A673 (cell line): ENCODE measurements around the gene NDUFS7. TPM values are rescaled to one million over a fixed set of nuclear protein-coding genes. Genes with fewer than 3 reads are reported as not detected.

Source experiments
- BruUV-seq: library from RNA; stranded (reverse); fragments of 400-500 nt; replicated peaks from 2 replicates; lab custom pipeline; 2021; lab: Mats Ljungman, UMichigan
- CTCF ChIA-PET: fragments of 300-600 bp; sonication (Branson Sonifier 250); formaldehyde crosslinking; loops from one replicate; lab custom pipeline; 2022; ENCODE audit warnings: antibody characterized with exemption; lab: Charles Lee
- POLR2A ChIA-PET: fragments of 300-600 bp; sonication (Branson Sonifier 250); formaldehyde crosslinking; loops from one replicate; lab custom pipeline; 2022; ENCODE audit warnings: antibody characterized with exemption; ENCODE audit not compliant: low non-redundant PET; lab: Charles Lee
- DNase-seq: peaks from one replicate; pipeline ENCODE4 v3.0.0-alpha.2; 2015; ENCODE audit warnings: low spot score
- H3K27ac ChIP-seq: fragments of 200-600 bp; sonication (generic); 2 replicates; pipeline ENCODE4 v1.5.1; 2016; ENCODE audit warnings: mixed run types, low read depth, mild to moderate bottlenecking, mixed read lengths, antibody characterized with exemption, low read length; ENCODE audit not compliant: poor library complexity, severe bottlenecking
- H3K27me3 ChIP-seq: fragments of 200-600 bp; sonication (generic); replicated peaks from 2 replicates; pipeline ENCODE4 v1.6.1; 2017; ENCODE audit warnings: mixed run types, low read depth, mild to moderate bottlenecking, mixed read lengths, antibody characterized with exemption, low read length; ENCODE audit not compliant: insufficient read depth, poor library complexity
- H3K36me3 ChIP-seq: fragments of 200-600 bp; sonication (generic); 2 replicates; pipeline ENCODE4 v1.6.1; 2016; ENCODE audit warnings: mixed run types, mild to moderate bottlenecking, mixed read lengths, antibody characterized with exemption, low read length; ENCODE audit not compliant: insufficient read depth, poor library complexity, severe bottlenecking
- H3K4me1 ChIP-seq: fragments of 200-600 bp; sonication (generic); 2 replicates; pipeline ENCODE4 v1.6.1; 2017; ENCODE audit warnings: mixed run types, mild to moderate bottlenecking, mixed read lengths, antibody characterized with exemption, low read length; ENCODE audit not compliant: insufficient read depth, poor library complexity, severe bottlenecking
- H3K4me3 ChIP-seq: fragments of 200-600 bp; sonication (generic); 2 replicates; pipeline ENCODE4 v1.5.1; 2016; ENCODE audit warnings: low read depth, mixed run types, mild to moderate bottlenecking, mixed read lengths, low read length; ENCODE audit not compliant: poor library complexity, severe bottlenecking
- H3K9me3 ChIP-seq: fragments of 200-600 bp; sonication (generic); 2 replicates; pipeline ENCODE4 v1.6.1; 2016; ENCODE audit warnings: mixed run types, low read depth, mild to moderate bottlenecking, mixed read lengths, antibody characterized with exemption, low read length; ENCODE audit not compliant: poor library complexity, severe bottlenecking
- CTCF ChIP-seq: fragments of 300-800, 200-600 bp; sonication (generic); conservative IDR thresholded peaks from 2 replicates; pipeline ENCODE4 v1.5.1; 2017; ENCODE audit warnings: low read depth, mild to moderate bottlenecking, antibody characterized with exemption, low read length, moderate library complexity, mixed read lengths
- EZH2 ChIP-seq: fragments of 200-600 bp; sonication (generic); IDR thresholded peaks from 2 replicates; pipeline ENCODE4 v1.6.1; 2017; ENCODE audit warnings: borderline replicate concordance, low read depth, mild to moderate bottlenecking, mixed read lengths, antibody characterized with exemption, low read length; ENCODE audit not compliant: poor library complexity, severe bottlenecking
- intact Hi-C: fragments of 100-400 bp; cut with micrococcal nuclease; formaldehyde crosslinking; loops from one replicate; pipeline ENCODE4 v1.10.0; 2022; ENCODE audit not compliant: unreplicated experiment
- total RNA-seq: library from RNA; stranded (reverse); gene quantifications from 2 replicates; pipeline ENCODE4 v1.2.3, GENCODE V29; 2021

The NDUFS7 gene
- total RNA-seq, 1 experiment from 2014 or later = 101 TPM

DNA sequence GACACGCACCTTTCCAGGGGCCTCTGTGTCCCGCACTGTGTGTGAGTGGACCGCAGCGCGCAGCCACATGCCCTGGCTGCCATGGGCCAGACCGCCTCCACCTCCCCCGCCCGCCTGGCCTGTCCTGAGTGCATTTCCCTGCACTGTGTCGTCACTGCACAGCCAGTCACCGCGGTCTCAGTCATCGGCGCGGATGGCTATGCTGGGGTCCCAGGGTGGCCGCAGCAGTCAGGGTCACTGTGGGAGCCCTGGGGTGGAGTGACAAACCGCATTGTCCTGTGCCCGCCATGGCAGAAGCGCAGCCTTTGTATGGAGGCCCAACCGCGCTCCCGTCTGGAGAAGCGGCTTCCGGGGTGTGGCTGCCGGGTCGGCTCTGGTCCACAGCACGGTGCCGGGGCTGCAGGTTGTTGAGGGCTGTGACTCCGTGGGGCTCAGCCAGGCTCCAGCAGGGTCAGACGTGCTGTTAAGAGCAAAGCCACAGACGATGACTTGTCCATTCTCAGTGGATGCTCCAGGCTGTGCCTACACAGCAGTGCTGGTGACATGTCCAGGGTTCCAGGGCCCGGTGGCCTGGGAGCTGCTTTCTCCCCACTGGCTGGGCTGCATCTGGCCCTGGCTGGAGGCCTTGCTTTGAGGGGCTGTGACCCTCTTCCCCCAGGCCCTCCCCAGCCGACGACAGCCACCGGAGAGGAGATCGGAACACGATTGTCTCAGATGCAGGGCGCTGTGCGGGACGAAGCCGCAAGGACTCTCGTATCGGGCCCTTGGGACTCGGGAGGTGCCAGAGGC is 6.3 kb upstream of the NDUFS7 start:
- POLR2A ChIA-PET = no interaction called here
- H3K9me3 ChIP-seq = no peaks in the 10 kb centered on the region
- no peak overlapping the region for H3K4me3 ChIP-seq
- intact Hi-C loops = no loop called here
- DNase-seq = no peak
- H3K27ac ChIP-seq = no peak overlapping the region
- no TSS peak for BruUV-seq
- no peak for TF ChIP-seq EZH2
- no peak for TF ChIP-seq CTCF
- H3K36me3 ChIP-seq = peaks cover 18% of the 10 kb centered on the region
- peaks cover 5% of the 10 kb centered on the region for H3K4me1 ChIP-seq
- no peaks in the 10 kb centered on the region for H3K27me3 ChIP-seq
- CTCF ChIA-PET = no interaction called here

GRCh38 chr19:1377965-1378785 is 5.5 kb upstream of the NDUFS7 start:
- intact Hi-C loops = no loop called here
- no peak for TF ChIP-seq EZH2
- TF ChIP-seq CTCF = no peak
- DNase-seq = no peak
- CTCF ChIA-PET = no interaction called here
- peaks cover 3% of the 10 kb centered on the region for H3K4me1 ChIP-seq
- no peaks in the 10 kb centered on the region for H3K9me3 ChIP-seq
- no peaks in the 10 kb centered on the region for H3K27me3 ChIP-seq
- H3K4me3 ChIP-seq = no peak overlapping the region
- POLR2A ChIA-PET = no interaction called here
- BruUV-seq = no TSS peak
- peaks cover 11% of the 10 kb centered on the region for H3K36me3 ChIP-seq
- no peak overlapping the region for H3K27ac ChIP-seq

DNA sequence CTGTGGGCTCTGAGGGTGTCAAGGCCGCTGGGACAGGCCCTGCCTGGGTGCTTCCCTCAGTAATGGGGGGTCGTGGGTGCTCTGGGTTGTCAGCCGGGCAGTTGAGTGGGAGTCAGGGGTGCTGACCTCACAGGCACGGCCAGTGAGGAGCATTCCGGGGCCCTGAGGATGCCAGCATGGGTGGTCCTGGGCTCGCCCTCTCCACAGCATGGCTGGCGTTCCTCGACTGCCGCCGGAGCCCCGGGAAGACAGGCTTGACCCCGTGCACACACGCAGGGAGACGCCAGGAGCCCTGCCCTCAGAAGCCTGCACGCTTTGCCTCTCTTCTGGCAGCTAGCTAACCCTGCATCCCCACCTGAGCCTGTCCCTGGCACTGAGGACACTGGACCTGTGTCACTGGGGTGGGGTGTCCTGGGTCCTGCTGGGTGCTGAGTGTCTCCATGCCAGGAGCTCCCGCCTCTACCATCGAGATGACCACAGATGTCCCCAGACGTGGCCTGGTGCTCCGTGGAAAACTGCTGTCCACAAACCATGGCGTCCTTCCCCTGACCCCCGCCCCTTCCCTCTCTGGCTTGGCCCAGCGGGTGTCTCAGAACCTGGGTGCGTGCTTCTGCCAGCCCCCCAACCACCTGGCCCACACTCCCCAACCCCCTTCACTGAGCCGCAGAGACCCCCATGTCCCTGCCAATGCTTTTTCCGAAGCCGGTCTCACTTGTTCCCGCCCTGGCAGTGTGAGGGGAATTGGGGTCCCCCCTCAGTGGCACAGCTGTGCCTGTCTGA is 4.4 kb upstream of the NDUFS7 start:
- no TSS peak for BruUV-seq
- Histone ChIP-seq H3K9me3 (no peaks in the 10 kb centered on the region), H3K27ac (no peak overlapping the region), H3K36me3 (peaks cover 4% of the 10 kb centered on the region), H3K4me1 (no peaks in the 10 kb centered on the region), H3K27me3 (no peaks in the 10 kb centered on the region), H3K4me3 (no peak overlapping the region)
- no peak for DNase-seq
- intact Hi-C loops = no loop called here
- CTCF ChIA-PET = no interaction called here
- POLR2A ChIA-PET = interaction anchor here (0.7 kb wide), 1 partner anchor 748 kb away, joined by 3 read pairs; no protein-coding TSS in a partner anchor
- TF ChIP-seq EZH2 (no peak), CTCF (no peak)
